CD4-positive, alpha-beta T cell (primary cell): Measurements from ENCODE around the gene IL15. TPM values are rescaled to one million over a fixed set of nuclear protein-coding genes. Genes with fewer than 3 reads are reported as not detected.
"Not testable (repeated sequence)": the region's sequence is repeated elsewhere in the genome, so short reads cannot be mapped to it uniquely, and the experiment has no call there.

Source experiments
- ATAC-seq: fragments of 200-7000 bp; cut with Tn5 transposase; one replicate; pipeline ENCODE4 v1.10.0; 2022; ENCODE audit warnings: mild to moderate bottlenecking; ENCODE audit not compliant: poor library complexity
- CTCF ChIA-PET: fragments of 350-600 bp; sonication (Branson Sonifier 250); formaldehyde crosslinking; loops from one replicate; lab custom pipeline; 2021; ENCODE audit warnings: antibody characterized with exemption, inconsistent platforms; lab: Charles Lee
- POLR2A ChIA-PET: fragments of 350-600 bp; sonication (Branson Sonifier 250); formaldehyde crosslinking; loops from one replicate; lab custom pipeline; 2021; ENCODE audit warnings: antibody characterized with exemption, inconsistent platforms; lab: Charles Lee
- DNase-seq, 14 experiments: peaks; one replicate each; pipeline ENCODE4 v3.0.0-alpha.2; 2013 to 2020; ENCODE audit warnings: mixed read lengths in 2 of 14
- H3K27ac ChIP-seq, 2 donors: one replicate each; pipeline versions ENCODE4 v1.5.1 to v1.7.0; 2013; ENCODE audit warnings: low read length in 2 of 2, low read depth in 1 of 2, mild to moderate bottlenecking in 1 of 2
- H3K27me3 ChIP-seq, 2 experiments: 1 replicate in 1 of 2; 2 replicates in 1 of 2; pipeline versions ENCODE4 v1.6.1 to v1.7.0; 2013; ENCODE audit warnings: low read length in 2 of 2, control low read depth in 1 of 2, mild to moderate bottlenecking in 1 of 2, moderate library complexity in 1 of 2; ENCODE audit not compliant: insufficient read depth in 2 of 2, control insufficient read depth in 1 of 2
- H3K36me3 ChIP-seq: one replicate; pipeline ENCODE4 v1.6.1; 2013; ENCODE audit warnings: low read length, control low read depth; ENCODE audit not compliant: insufficient read depth
- H3K4me1 ChIP-seq: one replicate; pipeline ENCODE4 v1.6.1; 2013; ENCODE audit warnings: low read length, control low read depth; ENCODE audit not compliant: insufficient read depth
- H3K4me3 ChIP-seq: one replicate; pipeline ENCODE4 v1.5.1; 2013; ENCODE audit warnings: mild to moderate bottlenecking, low read length, moderate library complexity
- H3K9me3 ChIP-seq, 2 experiments: 1 replicate in 1 of 2; 2 replicates in 1 of 2; pipeline versions ENCODE4 v1.6.1 to v1.7.0; 2013; ENCODE audit warnings: low read length in 2 of 2, mild to moderate bottlenecking in 2 of 2, control low read depth in 1 of 2, moderate library complexity in 1 of 2; ENCODE audit not compliant: control insufficient read depth in 1 of 2, insufficient read depth in 1 of 2
- H3K27ac Mint-ChIP-seq: one replicate; pipeline ENCODE4 v1.8.0; 2020; ENCODE audit warnings: mixed read lengths
- H3K27me3 Mint-ChIP-seq: one replicate; pipeline ENCODE4 v1.8.0; 2021; ENCODE audit warnings: mixed read lengths
- H3K36me3 Mint-ChIP-seq: one replicate; pipeline ENCODE4 v1.8.0; 2021; ENCODE audit warnings: low read depth, mixed read lengths
- H3K4me1 Mint-ChIP-seq: one replicate; pipeline ENCODE4 v1.8.0; 2021; ENCODE audit warnings: low read depth, mixed read lengths
- H3K4me3 Mint-ChIP-seq: one replicate; pipeline ENCODE4 v1.8.0; 2020; ENCODE audit warnings: mild to moderate bottlenecking, mixed read lengths
- H3K9me3 Mint-ChIP-seq: one replicate; pipeline ENCODE4 v1.8.0; 2020; ENCODE audit warnings: mixed read lengths
- CTCF ChIP-seq: fragments of 200-600 bp; IDR thresholded peaks from one replicate; pipeline ENCODE4 v1.8.0; 2022; ENCODE audit warnings: antibody characterized with exemption, mild to moderate bottlenecking
- intact Hi-C, 2 experiments: fragments of 100-400 bp; cut with DNase I in 1 of 2; cut with micrococcal nuclease in 1 of 2; formaldehyde crosslinking; loops; one replicate each; pipeline versions ENCODE4 v1.15.1 to v1.9.0; 2023 to 2025; cut with DNase I, micrococcal nuclease
- total RNA-seq, 174 experiments: library from RNA in 2 of 174; stranded (reverse) in 2 of 174; gene quantifications; one replicate each; pipeline ENCODE4 v1.2.3 and lab custom pipeline; 2021 to 2026

Gene IL15
- total RNA-seq, 2 experiments from 2014 or later: 0.60 to 1.3 TPM

- H3K27me3 Mint-ChIP-seq: no peaks in the 10 kb centered on the region
- no peak overlapping the region for H3K27ac Mint-ChIP-seq
- ChIA-PET POLR2A (no interaction called here), CTCF (no interaction called here)
- Histone ChIP-seq H3K9me3 (peaks cover 9 to 13% of the 10 kb centered on the region in 2 experiments), H3K4me3 (no peak overlapping the region), H3K4me1 (no peaks in the 10 kb centered on the region), H3K27ac (no peak overlapping the region), H3K27me3 (no peaks in the 10 kb centered on the region), H3K36me3 (no peaks in the 10 kb centered on the region)
- H3K9me3 Mint-ChIP-seq: peaks cover 9% of the 10 kb centered on the region
- intact Hi-C loops: no loop called here
- DNase-seq (no peak), ATAC-seq (no peak)
- no peaks in the 10 kb centered on the region for H3K4me1 Mint-ChIP-seq
- H3K36me3 Mint-ChIP-seq: no peaks in the 10 kb centered on the region
- TF ChIP-seq CTCF: no peak
- H3K4me3 Mint-ChIP-seq: no peak overlapping the region
Observed at GRCh38 chr4:141739636-141740035, 103.3 kb downstream of the IL15 start.

- Histone ChIP-seq H3K27ac (no peak overlapping the region), H3K36me3 (no peaks in the 10 kb centered on the region), H3K4me1 (no peaks in the 10 kb centered on the region), H3K4me3 (no peak overlapping the region), H3K27me3 (no peaks in the 10 kb centered on the region), H3K9me3 (peaks cover 4 to 5% of the 10 kb centered on the region in 2 experiments)
- peaks cover 13% of the 10 kb centered on the region for H3K27me3 Mint-ChIP-seq
- H3K4me3 Mint-ChIP-seq: no peak overlapping the region
- no peak for TF ChIP-seq CTCF
- intact Hi-C loops: no loop called here
- DNase-seq (no peak), ATAC-seq (no peak)
- H3K27ac Mint-ChIP-seq: no peak overlapping the region
- H3K4me1 Mint-ChIP-seq: no peaks in the 10 kb centered on the region
- H3K36me3 Mint-ChIP-seq: no peaks in the 10 kb centered on the region
- POLR2A ChIA-PET: no interaction called here
- CTCF ChIA-PET: no interaction called here
- H3K9me3 Mint-ChIP-seq: peaks cover 7% of the 10 kb centered on the region
Observed at GRCh38 chr4:141746026-141746425, 109.6 kb downstream of the IL15 start.

DNA sequence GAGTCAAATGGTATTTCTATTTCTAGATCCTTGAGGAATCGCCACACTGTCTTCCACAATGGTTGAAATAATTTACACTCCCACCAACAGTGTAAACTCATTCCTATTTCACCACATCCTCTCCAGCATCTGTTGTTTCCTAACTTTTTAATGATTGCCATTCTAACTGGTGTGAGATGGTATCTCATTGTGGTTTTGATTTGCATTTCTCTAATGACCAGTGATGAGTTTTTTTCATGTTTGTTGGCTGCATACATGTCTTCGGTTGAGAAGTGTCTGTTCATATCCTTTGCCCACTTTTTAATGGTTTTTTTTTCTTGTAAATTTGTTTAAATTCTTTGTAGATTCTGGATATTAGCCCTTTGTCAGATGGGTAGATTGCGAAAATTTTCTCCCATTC is 115.4 kb downstream of the IL15 start:
- CTCF ChIA-PET, H3K36me3 ChIP-seq, H3K4me1 ChIP-seq, DNase-seq, ATAC-seq, H3K27me3 ChIP-seq, H3K4me1 Mint-ChIP-seq, intact Hi-C loops, H3K9me3 ChIP-seq, H3K9me3 Mint-ChIP-seq, H3K4me3 ChIP-seq, H3K4me3 Mint-ChIP-seq, POLR2A ChIA-PET, H3K27ac Mint-ChIP-seq, H3K27ac ChIP-seq, H3K36me3 Mint-ChIP-seq: not testable (repeated sequence)
- peaks cover 13% of the 10 kb centered on the region for H3K27me3 Mint-ChIP-seq

DNA sequence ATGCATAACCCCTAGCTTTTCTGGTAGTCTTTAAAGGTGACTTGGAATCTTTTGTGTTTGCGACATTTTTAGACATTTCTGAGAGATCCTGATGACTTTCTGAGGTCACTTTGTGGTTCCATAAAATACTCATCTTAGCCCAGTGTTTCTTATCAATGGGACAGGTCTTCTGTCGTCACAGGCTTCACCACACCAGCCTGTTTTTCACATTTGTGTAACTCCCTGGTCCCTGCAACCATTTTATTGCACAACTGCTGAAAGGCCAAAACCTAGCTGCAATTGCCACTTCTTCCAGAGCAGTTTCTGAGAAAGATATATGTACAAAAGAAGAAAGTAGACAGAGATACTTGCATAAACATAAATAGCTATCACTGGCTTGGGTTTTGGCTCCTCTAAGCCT is 120.9 kb downstream of the IL15 start:
- Histone ChIP-seq H3K9me3 (no peaks in the 10 kb centered on the region), H3K27ac (no peak overlapping the region), H3K4me1 (no peaks in the 10 kb centered on the region), H3K36me3 (no peaks in the 10 kb centered on the region), H3K4me3 (no peak overlapping the region), H3K27me3 (peaks cover 0 to 4% of the 10 kb centered on the region in 2 experiments)
- ATAC-seq: no peak
- intact Hi-C loops: no loop called here
- no peak for DNase-seq
- POLR2A ChIA-PET: no interaction called here
- Mint-ChIP-seq H3K27me3 (no peaks in the 10 kb centered on the region), H3K9me3 (no peaks in the 10 kb centered on the region), H3K36me3 (no peaks in the 10 kb centered on the region), H3K4me3 (no peak overlapping the region), H3K27ac (no peak overlapping the region), H3K4me1 (no peaks in the 10 kb centered on the region)
- CTCF ChIA-PET: no interaction called here
- TF ChIP-seq CTCF: no peak
